Vagina (tissue), 2 donors: ENCODE data around the gene PBX1.

Experiments
- CTCF ChIP-seq, 3 experiments: fragments of 450-650 bp in 2 of 3; fragments of 200-600 bp in 1 of 3; sonication (generic) in 1 of 3; IDR thresholded peaks; one replicate each; pipeline ENCODE4 v1.5.1; 2017 to 2019; ENCODE audit warnings: antibody characterized with exemption in 3 of 3, mild to moderate bottlenecking in 2 of 3, moderate library complexity in 2 of 3
- POLR2A ChIP-seq, 2 donors: fragments of 450-650 bp; IDR thresholded peaks; one replicate each; pipeline ENCODE4 v1.6.1; 2017; ENCODE audit warnings: antibody characterized with exemption in 2 of 2, mild to moderate bottlenecking in 2 of 2, moderate library complexity in 2 of 2
- POLR2AphosphoS5 ChIP-seq, 2 donors: sonication (generic); formaldehyde crosslinking; IDR thresholded peaks; one replicate each; pipeline ENCODE4 v1.9.0; 2017; ENCODE audit warnings: antibody characterized with exemption in 2 of 2, mild to moderate bottlenecking in 2 of 2, low read depth in 1 of 2; ENCODE audit not compliant: insufficient read depth in 1 of 2

GRCh38 chr1:164611754-164612642, 53.0 kb downstream of the PBX1 start:
- TF ChIP-seq POLR2A (IDR thresholded peaks at IDR 0.05), result no peak
- TF ChIP-seq CTCF (IDR thresholded peaks at IDR 0.05), result no peak
- no peak for TF ChIP-seq POLR2AphosphoS5 (IDR thresholded peaks at IDR 0.05; ENCODE audit: insufficient read depth in 1 of 2, low read depth in 1 of 2)
